Measurements from ENCODE around the gene CBLB.

CBLB gene

GRCh38 chr3:105619651-105620050 is 249.2 kb downstream of the CBLB start:
- TF ChIP-seq, protein P1, sequence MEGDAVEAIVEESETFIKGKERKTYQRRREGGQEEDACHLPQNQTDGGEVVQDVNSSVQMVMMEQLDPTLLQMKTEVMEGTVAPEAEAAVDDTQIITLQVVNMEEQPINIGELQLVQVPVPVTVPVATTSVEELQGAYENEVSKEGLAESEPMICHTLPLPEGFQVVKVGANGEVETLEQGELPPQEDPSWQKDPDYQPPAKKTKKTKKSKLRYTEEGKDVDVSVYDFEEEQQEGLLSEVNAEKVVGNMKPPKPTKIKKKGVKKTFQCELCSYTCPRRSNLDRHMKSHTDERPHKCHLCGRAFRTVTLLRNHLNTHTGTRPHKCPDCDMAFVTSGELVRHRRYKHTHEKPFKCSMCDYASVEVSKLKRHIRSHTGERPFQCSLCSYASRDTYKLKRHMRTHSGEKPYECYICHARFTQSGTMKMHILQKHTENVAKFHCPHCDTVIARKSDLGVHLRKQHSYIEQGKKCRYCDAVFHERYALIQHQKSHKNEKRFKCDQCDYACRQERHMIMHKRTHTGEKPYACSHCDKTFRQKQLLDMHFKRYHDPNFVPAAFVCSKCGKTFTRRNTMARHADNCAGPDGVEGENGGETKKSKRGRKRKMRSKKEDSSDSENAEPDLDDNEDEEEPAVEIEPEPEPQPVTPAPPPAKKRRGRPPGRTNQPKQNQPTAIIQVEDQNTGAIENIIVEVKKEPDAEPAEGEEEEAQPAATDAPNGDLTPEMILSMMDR (IDR thresholded peaks at IDR 0.05; ENCODE audit: insufficient read depth, low read depth, low read length, missing control alignments): no peak
- no peak for DNase-seq (ENCODE audit: low read depth)
- no peak overlapping the region for H3K4me3 ChIP-seq (ENCODE audit: low read depth, low read length)

DNA sequence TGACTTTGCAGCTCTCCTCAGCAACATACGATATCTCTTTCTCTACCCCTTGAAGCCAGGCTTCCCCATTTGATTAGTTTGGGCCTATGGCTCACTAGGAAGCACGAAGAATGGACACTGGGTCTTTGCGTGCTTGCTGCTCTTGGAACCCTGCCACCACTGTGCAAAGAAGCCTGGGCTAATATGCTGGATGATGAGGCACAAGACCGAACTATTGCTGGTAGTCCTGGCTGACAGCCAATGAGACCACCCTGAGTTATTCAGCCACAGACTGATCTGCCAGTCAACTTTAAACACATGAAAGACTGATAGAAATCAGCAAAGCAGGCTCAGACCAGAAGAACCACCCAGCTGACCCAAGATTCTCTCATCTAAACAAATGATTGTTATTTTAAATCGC is 250.3 kb downstream of the CBLB start:
- no peak for DNase-seq (ENCODE audit: low read depth)
- TF ChIP-seq, protein P1 (IDR thresholded peaks at IDR 0.05; ENCODE audit: insufficient read depth, low read depth, low read length, missing control alignments): no peak
- H3K4me3 ChIP-seq (ENCODE audit: low read depth, low read length): no peak overlapping the region

DNA sequence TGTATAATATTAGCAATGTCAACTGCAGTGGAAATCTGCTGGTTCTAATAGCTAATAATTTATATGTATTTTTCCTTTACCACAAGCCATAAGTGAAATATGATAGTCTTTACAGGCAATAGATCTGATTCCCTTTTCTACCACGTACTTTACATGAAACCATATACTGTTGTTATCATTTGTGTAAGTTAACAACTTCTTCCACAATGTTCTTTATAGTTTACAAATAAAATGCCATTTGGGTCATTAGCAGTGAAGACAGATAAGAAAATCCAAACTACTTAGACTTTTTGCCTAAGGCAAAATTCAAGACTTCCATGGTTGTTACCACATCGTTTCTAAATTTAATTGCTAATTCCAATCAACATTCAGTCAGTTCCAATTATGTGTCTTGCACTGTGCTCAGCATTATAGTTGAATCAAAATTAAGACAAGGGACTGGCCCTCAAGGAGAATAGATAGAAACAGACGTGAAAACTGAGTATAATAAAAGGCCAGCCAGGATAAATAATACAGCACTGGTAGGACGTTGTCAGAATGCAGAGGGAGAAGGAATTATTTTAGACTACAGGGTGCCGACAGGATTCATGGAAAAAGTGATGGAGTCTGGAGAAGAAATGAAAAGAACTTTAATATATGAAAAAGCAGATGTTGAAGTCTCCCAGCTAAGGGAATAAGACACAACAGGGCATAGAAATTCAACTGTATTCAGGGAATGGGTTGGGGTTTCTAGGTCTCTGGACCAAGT is 252.3 kb downstream of the CBLB start:
- H3K4me3 ChIP-seq (ENCODE audit: low read depth, low read length): no peak overlapping the region
- DNase-seq (ENCODE audit: low read depth): no peak
- TF ChIP-seq, protein P1 (IDR thresholded peaks at IDR 0.05; ENCODE audit: insufficient read depth, low read depth, low read length, missing control alignments): no peak

DNA sequence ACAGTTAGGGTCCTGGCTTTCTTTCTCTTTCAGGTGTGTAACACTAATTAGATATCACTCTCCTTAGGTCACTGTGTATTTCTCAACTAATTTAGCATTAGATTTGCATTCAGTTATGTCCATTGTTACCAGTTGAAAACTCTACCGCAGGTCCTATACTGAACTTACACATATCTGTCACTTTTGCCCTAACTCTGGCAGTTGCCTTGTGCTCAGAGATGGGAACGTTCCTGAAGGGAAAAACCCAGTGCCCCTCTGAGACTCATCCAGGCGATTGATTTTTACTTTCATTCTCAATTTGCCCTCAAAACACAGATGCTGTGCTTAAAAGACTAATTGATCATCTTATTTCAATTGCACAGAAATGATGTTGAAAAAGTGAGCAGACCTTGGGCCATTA is 253.0 kb downstream of the CBLB start:
- TF ChIP-seq, protein P1 (IDR thresholded peaks at IDR 0.05; ENCODE audit: insufficient read depth, low read depth, low read length, missing control alignments): no peak
- peak; percentile 16 for DNase-seq (ENCODE audit: low read depth)
- no peak overlapping the region for H3K4me3 ChIP-seq (ENCODE audit: low read depth, low read length)

DNA sequence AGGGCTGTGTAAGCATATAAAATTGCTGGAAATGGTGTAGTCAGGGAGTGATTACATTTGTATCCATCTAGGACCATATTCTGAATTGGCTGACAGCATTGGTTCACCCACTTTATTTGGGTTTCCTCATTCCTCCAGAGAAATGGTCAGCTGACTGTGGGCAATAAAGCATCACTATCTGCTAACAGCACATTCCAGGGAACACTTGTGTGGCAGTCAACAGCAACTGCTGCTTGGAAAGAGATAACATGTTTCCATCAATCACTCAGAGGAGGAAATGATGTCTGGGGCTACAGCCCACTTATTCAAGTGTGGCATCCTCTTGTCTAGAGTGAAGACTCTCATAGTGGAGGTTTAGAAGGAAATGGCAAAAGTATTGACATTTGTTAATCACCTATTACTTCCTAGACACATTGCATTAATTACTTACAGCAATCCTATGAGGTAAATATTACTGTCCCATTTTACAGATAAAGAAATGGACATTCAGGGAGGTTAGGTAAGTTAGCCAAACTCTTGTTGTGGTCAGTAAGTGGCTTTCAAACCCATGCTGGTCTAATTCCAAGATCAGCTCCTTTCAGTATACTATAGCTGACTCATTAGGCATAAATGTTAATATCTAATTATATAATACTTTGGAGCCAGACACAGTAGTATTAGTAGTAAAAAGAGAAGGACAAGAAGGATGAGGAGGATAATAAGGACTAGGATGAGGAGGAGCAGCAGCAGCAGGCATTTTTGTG is 254.4 kb downstream of the CBLB start:
- DNase-seq (ENCODE audit: low read depth): no peak
- H3K4me3 ChIP-seq (ENCODE audit: low read depth, low read length): no peak overlapping the region
- TF ChIP-seq, protein P1 (IDR thresholded peaks at IDR 0.05; ENCODE audit: insufficient read depth, low read depth, low read length, missing control alignments): no peak

DNA sequence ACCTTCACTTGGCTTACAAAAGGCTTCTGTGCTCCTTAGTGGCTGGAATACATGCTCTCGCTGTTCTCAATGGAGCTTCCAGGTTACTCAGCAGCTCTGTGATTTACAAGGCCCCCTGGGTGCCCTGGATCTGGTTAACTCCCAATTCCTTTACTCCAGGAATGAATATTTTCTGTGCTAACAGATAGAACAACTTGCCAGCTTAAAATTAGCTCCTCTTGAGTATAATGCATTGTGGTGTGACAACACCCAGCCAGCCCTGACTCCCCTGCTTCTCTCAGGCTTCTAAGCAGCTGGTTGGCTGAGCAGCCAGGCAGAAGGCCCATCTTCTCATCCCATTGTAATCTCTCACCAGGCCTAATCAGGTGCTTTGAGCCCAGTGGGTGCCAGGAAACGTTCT is 255.7 kb downstream of the CBLB start:
- no peak overlapping the region for H3K4me3 ChIP-seq (ENCODE audit: low read depth, low read length)
- no peak for DNase-seq (ENCODE audit: low read depth)
- TF ChIP-seq, protein P1 (IDR thresholded peaks at IDR 0.05; ENCODE audit: insufficient read depth, low read depth, low read length, missing control alignments): no peak
